Medulla oblongata (tissue), 1 donor: ENCODE measurements around the gene FOXN1.
A peak's percentile ranks its signal among the peaks of the same experiment; 100 is the strongest.

ENCODE experiments used
- DNase-seq: peaks from one replicate; pipeline ENCODE4 v3.0.0-alpha.2; 2015; ENCODE audit errors: extremely low spot score

Gene FOXN1

DNA sequence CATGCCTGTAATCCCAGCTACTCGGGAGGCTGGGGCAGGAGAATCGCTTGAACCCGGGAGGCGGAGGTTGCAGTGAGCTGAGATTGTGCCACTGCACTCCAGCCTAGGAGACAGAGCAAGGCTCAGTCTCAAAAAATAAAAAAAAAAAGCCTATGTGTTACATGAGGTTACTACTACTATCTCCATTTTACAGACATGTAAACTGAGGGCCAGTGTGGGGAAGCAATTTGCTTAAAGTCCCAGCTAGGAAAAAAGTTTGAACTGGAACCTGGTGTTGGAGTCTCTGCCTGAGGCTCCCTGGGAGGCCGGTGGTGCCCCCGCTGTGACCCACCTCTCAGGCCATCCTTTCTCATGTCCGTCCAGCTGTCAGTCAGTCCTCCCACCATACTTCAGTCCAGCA lies 28.2 kb upstream of the FOXN1 start:
- no peak for DNase-seq

DNA sequence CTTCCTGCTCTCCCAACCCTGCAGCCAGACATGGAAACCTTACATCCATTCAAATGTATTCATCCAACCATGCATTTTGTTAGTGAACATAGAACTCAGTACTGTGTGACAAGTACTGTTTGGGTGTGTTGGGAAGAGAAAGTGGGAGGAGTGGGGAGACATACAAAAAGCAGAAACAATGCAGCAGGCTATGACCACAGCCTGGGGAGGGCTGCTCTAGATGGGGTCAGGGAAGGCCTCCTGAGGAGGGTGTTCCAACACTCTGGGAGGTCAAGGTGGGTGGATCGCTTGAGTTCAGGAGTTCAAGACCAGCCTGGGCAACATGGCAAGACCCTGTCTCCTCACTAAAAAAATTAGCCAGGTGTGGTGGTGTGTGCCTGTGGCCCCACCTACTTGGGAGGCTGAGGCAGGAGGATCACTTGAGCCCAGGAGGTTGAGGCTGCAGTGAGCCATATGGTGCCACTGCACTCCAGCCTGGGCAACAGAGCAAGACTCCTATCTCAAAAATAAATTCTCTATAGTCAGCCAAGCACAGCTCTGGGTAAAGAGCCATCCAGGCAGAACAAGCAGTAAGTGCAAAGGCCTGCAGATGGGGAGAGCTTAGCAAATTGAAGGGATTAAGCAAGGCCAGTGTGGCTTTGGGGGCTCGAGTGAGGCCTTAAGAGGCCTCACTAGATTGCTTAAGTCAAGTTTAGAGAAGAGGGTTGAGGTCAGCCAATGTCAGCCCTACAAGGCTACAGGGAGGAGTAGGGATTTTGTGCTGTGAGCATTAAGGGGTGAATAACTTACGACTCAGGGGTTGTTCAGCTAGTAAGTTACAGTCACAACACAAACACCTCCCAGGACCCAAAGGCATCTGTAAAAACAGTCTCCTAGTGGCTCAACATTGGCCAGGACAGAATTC lies 27.2 kb upstream of the FOXN1 start:
- DNase-seq: no peak

DNA sequence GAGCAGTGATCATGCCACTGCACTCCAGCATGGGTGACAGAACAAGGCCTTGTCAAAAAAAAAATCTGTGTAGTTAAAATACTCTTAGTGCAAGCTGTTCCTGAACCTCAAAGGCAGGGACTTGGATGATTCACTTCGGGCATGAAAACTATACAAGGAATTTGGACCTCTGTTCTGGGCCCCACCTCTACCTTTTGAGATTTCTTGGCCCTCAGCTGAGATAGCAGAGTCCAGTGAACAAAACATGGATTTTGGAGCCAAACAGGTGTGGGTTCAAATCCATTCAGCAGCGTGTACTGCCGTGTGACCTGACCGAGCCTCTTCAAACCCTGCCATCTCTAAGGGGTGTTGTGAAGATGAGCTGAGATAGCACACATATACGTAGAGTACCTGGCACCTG lies 25.9 kb upstream of the FOXN1 start:
- no peak for DNase-seq

DNA sequence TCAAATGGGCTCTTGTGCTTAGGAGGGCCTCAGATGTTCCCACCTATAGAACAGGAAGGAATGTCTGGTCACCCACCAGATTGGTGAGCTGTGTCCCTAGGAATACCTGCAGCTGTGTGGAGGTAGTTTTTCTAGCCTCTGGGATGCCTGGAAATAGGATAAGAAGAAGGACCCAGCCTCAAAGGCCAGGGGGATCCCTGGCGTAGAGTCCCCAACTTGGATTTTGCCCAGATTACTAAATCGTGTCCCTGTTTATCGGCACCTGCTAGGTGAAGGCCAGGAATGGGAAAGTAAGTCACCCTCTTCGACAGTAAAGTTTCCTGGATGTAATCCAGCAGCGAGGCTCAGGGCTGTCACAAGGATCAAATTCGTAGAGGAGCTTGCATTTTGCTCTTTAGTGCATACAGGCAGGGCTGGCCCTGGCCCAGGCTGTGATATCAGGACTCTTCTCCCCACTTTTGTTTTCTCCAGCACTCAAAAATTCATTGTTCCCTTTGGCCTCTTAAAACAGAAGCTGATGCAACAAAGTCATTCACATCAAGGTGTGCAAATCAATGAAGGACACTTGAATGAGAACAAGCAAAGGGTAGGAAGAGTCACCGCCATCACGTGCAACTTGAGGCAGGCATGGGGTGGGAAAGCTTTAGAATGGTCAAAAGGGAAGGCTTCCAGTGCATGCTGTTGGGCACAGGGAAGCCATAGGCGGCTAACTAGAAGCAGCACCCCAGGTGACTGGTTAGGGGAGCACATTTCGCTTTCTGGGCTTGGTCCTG lies 25.2 kb upstream of the FOXN1 start:
- no peak for DNase-seq

DNA sequence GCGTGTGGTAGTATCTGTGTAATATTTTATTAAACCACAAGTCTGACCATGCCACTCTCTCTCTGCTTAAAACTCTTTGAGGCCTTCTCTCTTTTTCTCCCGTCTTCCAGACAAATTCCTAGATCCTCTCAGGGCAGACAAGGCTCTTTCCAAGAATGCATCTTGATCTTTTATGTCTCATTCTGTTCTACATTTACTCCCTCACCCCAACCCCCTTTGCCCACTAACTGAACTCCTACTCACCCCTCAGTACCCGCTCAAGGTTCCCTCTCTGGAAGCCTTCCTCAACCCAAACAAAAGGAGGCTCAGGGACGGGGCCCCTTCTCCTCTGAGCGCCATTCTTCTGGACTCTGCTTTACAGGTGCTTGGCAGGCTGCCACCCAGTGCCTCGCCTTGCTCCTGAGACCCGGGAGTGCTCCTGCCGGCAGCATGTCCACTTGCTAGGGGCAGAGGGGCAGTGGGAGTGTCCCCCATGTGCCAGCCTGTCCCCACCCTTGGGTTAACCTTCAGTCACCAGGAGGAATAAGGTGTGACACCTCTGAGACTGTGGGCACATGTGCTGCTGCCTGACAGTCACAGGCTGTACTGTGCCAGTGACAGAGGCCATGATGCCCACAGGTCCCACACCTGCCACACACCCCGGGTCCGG lies 23.5 kb upstream of the FOXN1 start:
- no peak for DNase-seq

DNA sequence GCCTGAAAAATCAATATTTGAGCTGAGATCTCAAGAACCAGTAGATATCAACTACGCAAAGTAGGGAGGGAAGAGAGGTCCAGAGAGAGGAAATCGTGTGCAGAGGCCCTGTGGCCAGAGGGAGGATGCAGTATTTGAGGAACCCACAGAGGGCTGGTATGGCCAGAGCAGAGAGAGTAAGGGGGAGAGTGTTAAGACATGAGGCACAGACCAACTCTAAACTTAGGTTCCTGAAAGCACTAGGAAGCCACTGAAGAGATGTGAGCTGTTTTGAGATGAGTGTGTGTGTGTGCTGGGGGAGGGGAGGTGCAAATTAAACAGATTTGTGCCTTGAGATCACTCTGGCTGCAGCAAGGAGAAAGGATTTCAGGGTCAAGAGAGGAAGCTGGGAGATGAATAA lies 21.9 kb upstream of the FOXN1 start:
- no peak for DNase-seq

DNA sequence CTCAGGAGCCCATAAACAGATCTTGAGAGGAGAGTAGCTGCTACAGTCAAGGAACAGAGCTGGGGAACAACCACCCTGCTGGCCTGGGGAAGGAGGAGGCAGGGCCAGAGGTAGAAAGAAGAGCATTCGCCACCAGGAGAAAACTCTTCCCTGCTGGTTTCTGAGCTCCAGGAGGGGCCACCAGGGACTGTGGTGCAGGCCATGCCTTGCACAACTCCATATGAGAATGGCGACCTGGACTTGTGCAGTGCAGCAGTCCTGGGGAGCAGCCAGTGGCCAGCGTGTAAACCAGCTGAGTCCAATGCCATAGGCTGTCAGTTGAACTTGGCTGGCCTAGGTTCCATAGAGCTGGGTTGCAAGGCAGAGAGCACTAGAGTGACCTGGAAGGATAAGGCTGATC lies 21.1 kb upstream of the FOXN1 start:
- DNase-seq: no peak

DNA sequence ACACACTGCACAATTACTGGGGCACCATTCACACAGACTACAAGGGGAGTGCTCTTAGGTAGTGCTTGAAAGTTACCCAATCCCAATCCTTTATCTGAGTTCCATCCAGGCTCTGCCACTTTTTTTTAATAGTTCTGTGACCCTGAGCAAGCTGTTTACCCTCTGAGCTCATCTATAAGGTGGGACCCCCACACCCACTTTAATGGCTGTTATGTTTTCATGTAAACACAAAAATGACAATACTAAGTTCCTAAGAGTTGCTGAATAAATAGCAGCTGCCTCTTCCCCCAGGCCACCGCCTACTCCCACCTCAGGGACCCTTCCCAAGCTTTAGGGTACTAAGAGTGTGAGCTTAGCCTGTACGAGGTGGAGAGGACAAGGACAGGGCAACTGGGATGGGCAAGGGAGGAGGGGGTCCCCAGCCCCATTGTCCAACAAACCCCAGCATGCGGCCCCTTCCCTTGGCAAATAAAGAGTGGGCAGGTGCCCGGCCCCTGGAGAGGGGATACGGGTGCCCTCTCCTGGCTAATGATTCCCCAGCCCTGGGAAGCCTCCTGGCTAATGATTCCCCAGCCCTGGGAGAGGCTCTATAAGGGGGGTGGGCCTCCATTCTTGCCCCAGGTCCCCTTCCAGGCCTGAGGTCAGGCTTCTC lies 18.1 kb upstream of the FOXN1 start:
- DNase-seq: no peak

DNA sequence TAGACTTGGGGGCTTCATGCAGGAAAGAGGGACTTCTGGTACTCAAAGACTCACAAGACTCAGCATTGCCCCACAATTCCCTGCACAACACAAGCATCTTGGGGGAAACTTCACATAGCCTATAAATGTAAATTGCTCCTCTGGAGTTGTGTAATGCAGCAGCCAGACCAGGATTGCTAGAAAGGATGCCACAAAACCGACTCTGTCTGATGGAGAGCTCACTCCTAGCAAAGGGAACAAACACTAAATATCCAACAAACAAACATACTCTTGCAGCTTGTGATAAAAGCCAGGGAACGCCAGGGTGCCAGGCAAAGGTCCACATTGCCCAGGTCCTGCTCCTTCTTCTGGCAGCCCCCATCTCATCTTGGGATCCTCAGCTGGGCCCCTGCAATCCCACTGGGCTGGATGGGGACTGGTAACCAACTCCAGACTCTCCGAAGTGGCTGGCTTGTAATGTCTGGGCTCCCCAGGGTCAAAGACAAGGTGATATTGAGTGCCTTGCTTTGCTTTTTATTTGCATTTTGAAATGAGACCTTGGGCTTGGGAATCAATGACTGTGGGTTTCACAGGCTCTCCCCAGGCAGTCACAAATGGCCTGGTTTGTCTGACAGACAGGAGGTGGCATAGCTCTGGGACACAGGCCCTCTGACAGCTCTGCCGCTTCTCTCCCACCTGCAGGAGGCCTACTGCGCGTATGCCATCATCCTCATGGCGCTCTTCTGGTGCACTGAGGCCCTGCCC lies 17.4 kb upstream of the FOXN1 start:
- no peak for DNase-seq

DNA sequence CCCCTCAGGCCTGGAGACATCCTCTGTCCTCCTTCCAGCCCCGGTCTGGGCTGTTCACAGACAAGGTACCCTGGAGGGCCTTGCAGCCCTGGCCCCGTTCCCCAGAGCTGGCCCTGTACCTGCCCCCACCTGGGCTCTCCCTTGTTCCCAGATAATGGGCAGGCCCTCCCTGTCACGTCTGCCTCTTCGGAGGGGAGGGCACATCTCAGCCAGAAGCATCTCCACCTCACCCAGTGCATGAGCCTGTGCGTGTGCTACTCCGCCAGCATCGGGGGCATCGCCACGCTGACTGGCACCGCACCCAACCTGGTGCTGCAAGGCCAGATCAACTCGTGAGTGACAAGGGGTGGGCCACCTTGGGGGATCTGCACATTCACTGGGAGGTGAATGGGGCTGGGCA lies 14.9 kb upstream of the FOXN1 start:
- DNase-seq: no peak

DNA sequence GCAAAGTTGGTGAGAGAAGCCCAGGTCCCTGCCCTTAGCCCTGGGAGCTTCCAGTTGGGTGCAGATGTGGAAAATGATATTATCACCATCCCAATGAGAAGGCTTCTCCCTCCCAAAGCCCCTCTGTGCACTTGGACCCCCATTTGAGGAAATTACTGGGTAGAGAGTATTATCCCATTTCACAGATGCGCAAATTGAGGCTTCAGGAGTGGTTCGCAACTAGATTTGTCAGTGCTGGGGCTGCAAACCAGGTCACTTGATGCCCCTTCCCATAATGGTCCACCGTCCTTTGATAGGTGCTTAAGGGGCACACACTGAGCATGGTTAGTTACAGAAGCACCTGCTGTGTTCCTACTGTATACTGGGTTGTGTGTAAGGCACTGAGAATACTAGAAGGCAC lies 14.3 kb upstream of the FOXN1 start:
- no peak for DNase-seq

DNA sequence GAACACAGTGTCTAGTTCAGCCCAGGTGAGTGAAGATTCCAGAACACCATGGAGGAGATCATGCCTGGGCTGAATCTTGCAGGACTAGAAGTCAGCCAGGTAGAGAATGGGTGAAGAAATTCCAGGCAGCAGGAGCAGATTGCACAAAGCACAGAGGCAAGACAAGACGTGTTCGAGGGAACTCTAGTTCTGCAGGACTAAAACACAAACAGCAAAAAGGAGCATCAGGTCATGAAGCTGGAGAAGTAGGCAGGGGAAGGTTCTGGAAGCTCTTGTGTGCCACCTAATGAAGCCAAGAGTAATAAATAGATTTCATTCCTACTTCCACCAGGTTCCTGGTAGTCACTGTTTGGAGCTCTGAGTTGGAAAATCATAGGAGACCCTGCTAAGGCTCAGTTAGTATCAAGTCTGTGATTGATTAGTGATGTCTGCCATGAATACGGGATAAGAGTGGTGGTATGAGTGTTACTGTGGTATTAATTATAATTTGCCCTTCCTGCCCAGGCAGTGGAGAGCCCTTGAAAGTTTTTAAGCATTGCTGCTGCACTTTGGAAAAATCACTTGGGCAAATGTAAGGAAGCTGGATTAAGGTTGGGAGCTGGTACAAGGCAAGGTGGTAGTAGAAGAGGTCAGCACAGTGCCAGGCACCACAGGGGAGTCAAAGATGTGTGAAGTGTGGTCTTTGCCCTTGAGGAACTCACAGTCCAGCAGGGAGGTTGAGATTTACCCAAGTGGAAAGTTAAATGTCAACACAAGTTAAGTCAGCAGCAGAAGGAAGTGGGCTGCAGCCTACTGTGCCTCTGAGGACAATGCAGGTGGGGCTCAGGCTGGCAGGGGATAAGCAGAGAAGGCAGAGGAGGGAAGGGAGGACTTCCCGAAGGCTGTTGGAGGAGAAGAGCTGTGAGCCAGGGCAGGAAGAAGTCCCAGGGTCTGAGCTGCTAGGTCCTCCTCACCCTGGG lies 13.5 kb upstream of the FOXN1 start:
- DNase-seq: no peak

DNA sequence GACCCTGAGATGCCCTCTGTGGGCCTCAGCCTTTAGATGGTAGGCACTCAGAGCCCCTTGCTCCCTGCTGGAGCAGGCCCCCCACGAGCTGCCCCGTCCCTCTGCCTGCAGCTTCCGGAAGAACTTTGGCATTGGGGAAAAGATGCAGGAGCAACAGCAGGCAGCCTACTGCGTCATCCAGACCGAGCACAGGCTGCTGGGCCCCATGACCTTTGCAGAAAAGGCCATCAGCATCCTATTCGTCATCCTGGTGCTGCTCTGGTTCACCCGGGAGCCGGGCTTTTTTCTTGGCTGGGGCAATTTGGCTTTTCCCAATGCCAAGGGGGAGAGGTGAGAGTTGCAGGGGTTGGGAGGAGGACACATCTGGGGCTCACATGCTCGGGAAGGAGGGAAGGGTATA lies 12.7 kb upstream of the FOXN1 start:
- DNase-seq: no peak

DNA sequence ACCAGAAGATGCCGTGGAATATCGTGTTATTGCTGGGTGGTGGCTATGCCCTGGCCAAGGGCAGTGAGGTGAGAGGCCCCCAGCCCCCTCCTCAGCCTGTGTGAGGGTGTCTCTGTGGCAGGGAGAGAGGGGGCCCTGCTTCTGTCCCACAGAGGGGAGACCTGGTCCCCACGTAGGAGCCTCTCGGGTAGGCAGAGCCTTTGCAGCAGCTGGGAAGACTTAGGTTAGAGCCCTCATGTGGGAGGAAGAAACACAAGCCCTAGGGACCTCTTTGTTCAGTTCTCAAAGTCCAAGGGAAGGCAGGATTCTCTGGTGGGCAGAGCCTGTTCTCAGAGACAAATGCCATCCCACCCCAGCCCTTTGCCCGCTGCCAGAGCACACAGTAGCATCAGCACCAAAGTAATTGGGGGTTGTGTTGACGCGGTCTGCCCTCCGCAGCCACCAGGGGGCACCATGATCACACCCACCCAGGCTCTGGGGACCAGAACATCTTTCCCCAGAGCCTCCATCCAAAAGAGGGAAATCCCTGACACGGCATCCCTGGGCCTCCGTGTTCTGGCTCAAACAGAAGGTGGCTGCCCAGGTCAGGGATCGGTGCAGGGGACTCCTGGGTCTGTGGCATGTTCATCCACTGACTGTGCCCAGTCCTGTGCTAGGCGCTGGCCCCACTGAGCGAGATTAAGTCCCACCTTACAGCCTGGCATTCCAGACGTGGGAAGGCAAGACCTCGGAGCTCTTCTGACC lies 11.5 kb upstream of the FOXN1 start:
- DNase-seq: peak; percentile 65

DNA sequence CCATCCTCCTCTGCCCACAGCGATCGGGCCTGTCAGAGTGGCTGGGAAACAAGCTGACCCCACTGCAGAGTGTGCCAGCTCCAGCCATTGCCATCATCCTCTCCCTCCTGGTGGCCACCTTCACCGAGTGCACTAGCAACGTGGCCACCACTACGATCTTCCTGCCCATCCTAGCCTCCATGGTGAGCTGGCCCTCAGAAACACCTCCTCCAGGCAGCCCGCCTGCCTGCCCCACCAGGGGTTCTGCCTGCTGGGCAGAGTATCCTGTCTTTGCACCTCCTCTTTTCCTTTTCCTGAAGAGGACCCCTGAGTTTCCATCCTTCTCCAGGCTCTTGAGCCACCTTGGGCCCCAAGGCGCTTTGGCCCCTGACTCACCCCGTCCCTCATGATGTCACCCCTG lies 10.5 kb upstream of the FOXN1 start:
- DNase-seq: no peak

DNA sequence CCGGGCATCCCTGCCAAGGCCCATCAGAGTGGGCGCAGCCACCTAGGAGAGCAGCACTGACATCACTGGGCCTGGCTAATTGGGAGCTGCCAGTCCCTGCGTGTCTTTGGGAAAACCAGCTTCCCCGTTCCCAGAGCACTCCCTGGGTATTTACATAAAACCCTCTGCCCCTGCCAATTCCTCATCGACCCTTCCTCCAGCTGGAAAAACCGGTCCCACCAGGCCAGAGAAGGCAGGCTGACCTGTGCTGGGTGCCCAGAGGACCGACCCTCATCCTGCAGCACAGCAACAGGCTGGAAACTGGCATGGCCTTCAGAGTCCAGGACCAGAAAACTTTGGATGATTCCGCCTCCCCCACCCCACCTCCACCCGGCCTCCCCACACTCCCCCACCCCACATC lies 8.2 kb upstream of the FOXN1 start:
- DNase-seq: no peak

DNA sequence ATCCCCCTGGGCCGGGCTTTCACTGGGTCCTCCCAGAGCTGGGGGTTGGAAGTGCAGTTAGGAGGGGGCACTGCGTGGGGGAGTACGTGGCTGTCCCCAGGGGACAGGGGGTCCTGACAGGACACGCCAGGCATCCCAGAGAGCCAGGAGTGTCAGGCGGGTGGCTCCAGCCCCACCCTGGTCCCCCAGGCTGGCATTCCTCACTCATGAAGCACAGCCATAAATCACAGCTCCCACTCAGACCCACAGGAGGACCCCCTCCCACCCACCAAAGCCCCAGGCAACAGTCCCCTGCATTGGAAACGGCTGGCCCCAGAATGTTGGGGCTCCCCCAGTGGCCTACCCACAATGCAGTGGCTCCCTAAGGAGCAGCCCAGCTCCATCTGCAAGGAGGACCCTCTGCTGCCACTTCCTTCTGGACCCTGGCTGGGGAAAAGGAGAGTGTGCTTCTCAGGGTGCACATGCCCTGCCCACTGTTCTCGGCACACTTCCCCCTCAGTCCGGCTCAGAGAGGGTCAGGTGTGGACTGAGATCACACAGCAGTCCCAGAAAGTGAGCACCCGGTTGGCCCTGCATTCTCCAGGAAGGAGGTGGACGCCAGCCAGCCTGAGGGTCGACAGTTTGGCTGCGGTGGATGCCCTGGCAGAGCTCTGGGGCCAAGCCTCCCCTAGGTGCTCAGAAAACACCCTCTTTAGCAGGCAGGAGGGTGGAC lies 7.3 kb upstream of the FOXN1 start:
- DNase-seq: no peak

DNA sequence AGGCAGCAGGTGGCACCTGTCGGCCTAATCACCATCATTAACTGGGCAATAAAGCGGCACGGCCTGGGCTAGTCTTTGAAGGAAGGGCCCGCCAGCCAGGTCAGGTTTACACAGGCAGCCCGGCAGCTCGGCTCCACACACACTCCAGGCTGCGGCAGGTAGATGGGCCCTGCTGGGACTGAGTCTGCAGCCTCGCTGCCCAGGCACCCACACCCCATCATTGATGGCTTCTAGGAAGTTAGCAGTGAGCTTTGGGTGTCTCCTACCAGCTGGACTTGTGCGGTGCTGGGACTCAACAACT lies 6.8 kb upstream of the FOXN1 start:
- no peak for DNase-seq

DNA sequence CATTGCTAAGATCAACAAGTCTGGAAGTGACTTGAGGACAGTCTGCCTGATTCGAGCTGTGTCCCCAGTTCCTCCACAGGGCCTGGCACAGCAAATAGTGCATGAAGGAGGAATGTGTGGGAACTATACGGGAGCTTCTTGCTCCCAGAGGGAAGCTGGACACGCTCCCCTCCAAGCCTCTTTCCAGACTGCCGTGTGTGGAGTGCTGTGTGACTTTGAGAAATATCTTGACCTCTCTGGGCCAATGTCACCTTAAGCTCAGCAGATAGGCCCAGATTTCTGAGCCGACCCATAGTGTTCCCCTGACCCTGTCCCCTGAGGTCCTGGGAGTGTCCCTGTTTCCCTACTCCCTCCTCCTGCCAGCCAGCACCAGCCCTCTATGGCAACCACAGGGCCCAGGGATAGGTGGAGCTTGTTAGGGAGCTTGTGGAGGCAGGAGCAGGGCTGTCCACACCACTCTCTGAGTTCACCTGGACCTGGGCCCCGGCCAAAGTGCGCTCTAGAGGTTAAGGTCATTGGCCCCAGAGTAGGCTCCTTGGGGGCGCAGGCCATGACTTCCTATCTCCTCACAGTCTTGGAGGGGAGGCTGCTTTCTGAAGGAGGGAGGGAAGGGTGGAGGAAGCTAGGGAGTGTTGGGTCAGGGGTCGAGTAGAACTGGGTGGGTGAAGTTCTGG lies 6.3 kb upstream of the FOXN1 start:
- no peak for DNase-seq
